Activated CD4-positive, alpha-beta T cell treated with anti-CD3 and anti-CD28 coated beads, Interleukin-2, amount 50 U/mL, for 16 hours (primary cell): Measurements from ENCODE around the gene PAEP.
A peak's percentile ranks its signal among the peaks of the same experiment; 100 is the strongest.

Experiments
- DNase-seq: peaks from one replicate; pipeline ENCODE4 v3.0.0-alpha.2; 2020

PAEP gene

DNA sequence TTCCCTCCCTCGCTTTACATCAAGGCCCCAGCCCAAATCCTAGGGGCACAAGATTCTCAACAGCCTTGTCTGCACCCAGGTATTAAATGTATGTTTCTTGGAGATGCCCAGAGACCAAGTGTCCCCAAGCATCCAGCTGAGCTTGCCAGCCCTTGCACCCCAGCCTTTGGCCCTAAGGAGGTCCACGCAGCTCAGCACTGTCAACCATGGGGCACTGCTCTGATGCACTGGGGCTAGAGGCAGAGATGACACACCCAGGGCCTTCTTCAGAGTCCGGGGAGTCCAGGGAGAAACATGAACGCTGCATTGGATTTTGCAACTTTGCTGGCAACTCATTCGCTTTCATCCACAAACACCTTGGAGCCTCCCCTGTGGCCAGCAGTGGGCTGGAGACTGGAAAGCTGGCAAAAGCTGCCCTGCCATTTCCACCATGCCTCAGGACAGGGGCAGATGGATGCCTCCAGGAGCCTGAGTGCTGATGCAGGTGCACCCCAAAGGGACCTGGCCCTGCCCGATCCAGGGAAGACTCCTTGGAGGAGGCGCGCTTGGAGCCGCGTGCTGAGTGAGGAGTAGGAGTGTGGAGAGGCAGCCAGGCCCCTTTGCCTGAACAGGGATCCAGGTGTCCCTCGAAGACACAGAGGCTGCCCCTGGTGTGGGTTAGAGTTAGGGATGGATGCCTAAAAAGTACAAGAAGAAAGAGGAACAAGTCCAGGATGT lies 19.3 kb downstream of the PAEP start:
- no peak for DNase-seq

DNA sequence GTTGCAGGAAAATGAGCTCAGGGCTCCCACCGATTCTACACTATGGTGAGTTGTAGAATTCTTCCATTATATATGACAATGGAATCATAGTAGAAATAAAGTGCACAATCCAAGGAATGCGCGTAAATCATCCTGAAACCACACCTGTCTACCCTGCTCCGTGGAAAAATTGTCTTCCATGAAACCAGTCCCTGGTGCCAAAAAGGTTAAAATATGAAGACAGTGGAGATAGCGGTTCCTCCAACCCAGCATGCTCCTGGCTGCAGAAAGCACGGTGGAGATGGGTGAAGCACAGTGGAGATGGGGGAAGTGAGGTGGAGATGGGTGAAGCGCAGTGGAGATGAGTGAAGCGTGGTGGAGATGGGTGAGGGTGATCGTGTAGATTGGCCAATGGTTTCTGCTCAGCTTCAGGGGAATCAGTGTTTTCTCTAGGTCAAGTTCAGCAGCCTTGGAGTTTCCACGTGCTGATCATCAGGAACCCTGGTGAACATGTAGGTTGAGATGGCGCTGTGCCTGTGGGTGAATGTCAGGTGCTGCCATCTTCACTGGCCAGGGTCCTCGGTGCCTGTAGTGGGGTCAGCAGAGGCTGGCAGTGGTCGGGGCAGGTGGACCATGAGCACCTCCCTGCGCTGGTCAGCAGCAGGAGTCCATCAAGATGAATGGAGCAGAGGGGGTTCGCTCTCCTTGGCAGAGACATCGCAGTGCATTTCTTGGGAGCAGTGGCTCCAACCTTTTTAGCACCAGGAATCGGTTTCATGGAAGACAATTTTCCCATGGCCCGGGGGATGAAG lies 20.3 kb downstream of the PAEP start:
- DNase-seq: no peak

DNA sequence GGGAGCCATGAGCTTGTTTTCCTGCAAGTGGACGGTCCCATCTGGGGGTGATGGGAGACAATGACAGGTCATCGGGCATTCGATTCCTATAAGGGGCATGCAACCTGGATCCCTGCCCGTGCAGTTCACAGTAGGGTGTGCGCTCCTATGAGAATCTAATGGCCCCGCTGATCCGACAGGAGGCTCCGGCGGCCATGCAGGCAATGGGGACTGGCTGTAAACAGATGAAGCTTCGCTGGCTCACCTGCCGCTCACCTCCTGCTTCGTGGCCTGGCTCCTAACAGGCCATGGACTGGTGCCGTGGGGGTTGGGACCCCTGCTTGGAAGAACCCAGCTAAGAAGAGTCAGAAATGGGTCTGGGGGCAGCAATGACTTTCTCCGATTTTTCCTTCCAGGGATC lies 21.0 kb downstream of the PAEP start:
- DNase-seq: no peak

DNA sequence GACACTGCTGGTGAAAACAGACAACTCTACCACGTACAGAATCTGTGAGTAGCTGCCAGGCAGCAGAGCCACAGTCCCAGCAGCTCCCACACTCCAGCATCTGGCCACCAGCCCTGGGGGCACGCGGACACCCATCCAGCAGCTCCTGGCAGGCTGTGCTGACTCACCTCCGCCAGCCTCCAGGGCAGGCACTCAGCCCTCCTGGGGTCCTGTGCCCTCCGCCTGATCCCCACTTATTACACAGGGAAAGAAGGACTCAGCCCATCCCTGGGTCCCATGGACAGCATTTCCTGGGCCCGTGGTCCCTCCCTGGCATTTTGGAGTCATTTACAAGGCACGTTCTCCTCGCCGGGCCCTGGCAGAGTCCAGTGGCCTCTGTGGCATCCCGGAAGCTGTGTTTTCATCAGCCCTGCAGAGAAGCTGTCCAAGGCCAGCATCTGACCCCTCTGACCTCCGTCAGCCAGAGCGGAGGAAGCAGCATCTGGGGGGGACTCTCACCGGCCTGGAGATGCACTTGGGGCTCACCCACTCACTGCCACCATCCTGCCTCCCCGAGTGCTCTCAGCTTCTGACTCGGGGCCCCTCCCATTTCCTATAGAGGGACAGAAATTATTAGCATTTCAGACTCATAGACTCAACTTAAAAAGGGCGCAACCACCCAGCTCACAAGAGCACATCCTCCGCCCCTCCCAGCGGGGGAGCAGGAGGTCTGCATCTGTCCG lies 21.6 kb downstream of the PAEP start:
- DNase-seq: no peak

DNA sequence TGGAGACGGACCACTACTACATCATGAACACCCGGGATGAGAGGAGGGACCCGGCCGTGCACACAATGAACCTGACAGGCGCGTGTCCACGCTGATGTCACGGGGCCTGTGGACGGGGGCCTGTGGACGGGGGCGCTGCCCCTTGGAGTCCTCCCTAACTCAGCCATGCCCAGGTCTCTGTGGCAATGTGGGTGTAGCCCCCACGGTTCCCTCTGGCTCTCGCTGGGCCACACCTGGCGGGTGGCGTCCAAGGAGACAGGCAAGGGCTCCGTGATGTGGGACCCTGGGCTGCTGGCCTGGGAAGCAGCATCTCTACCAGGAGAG lies 22.1 kb downstream of the PAEP start:
- no peak for DNase-seq

DNA sequence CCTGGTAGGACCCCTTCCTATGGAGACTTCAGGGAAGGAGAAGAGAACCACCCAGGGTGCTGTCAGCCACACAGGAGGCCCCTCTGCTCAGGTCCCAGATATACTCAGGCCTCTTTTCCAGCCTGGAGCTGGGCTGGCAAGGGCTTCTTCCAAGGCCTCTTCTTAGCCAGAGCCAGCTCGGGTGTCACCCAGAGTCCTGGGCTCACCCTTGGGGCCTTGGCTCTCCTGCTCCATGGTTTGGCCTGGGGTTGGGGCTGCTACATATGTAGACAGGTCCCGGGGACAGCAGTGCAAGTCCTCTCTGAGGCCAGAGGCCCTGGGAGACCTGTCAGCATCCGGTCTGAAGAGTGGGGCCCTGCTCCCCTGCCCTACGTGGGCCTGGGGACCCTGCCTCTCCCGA lies 22.8 kb downstream of the PAEP start:
- no peak for DNase-seq

DNA sequence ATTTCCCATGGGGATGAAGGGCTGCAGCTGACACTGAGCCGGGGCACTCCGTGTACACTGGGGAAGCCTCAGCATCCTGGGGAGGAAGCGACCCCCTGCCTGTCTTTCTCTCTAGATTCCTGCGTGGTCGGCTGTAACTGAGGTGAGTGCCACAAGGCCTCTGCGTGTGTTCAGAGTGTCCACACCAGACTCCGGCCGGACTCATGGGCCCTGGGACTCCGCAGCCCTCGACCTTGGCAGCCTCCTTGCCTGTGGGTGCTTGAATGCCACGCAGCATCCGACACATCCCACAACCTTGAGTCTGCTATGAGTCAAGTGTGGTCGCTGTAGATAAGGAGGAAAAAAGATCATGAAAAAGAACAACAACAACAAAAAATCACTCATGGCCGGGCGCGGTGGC lies 23.4 kb downstream of the PAEP start:
- DNase-seq: no peak

DNA sequence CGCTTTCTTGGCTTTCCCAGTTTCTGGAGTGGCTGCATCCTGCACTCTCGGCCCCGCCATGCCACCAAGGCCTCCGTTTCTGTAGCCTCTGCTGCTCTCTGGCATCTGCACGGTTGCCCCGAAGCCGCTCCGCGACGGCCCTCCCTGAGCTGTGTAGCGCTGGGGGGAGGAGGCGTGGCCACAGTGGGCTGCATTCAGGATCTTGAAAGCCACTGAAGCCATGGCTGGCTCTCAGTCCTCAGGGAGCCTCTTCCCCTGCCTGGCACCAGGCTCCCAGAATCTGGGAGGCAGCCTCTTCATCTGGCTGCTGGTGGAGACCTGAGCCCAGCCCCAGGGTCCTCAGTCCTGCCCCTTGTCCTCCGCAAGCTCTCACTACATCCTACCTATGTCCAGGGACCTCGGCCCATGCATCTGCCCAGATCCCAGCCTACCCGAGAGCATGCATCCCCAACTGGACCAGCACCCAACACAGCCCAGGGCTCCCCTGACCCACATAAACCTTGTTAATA lies 25.1 kb downstream of the PAEP start:
- DNase-seq: no peak

DNA sequence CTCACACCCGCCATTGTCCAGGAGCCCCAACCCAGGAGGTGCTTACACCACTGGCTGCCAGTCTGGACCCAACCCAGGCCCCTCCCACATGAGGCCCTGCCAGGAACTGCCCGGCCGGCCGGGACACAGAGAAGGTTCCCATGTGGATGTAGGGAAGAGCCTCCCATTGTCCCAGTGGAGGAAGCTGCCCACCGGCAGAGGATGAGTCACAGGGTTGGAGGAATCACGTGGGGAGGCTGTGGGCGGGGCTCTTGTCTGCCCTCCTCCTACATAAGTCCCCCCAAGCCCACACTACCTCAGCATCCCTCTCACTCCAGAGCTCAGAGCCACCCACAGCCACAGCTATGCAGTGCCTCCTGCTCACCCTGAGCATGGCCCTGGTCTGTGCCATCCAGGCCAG lies 26.1 kb downstream of the PAEP start:
- DNase-seq: no peak

DNA sequence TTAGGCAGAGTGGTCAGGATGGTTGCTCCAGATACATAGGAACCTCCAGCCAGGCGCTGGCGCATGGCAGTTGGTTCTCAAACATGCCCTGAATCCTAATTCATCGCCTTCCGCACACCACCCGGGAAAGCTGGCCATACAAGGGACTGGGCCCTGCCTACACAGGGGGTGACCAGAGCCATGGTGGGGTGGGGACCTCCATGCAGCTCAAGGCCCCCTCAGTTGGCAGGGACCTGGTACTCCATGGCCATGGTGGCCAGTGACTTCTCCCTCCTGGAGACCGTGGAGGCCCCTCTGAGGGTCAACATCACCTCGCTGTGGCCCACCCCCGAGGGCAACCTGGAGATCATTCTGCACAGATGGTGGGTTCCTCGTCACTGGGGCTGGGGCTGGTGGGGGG lies 26.8 kb downstream of the PAEP start:
- no peak for DNase-seq

DNA sequence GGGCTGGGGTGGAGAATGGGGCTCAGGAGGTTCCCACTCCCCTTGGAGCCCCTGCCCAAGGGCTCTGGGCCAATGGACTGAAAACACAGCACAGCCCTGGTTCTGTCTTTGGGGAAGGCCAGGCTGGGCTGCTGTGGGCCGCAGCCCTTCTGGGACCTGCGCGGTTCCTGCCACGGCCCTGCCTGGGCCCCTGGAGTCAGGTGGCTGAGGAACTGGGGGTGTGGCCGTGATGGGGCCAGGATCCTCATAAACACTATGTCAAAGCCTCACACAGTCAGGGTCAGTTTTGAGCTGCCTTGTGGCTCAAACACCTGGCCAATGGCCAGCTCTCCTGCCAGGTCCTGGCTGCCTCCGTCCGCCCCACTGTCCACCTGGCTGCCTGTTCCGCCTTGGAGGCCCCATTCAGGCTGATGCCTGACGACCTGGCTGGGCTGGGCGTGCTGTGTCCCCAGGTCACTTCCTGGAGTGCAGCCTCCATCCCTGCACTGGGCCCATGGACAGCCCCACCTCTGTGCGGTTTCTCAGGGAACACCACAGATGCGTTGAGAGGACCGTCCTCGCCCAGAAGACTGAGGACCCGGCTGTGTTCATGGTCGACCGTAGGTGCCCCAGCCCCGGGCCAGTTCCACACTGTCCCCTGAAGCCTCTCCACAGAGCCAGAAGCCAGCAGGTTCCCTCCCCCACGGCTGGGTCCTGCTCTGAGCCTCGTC lies 27.5 kb downstream of the PAEP start:
- no peak for DNase-seq

DNA sequence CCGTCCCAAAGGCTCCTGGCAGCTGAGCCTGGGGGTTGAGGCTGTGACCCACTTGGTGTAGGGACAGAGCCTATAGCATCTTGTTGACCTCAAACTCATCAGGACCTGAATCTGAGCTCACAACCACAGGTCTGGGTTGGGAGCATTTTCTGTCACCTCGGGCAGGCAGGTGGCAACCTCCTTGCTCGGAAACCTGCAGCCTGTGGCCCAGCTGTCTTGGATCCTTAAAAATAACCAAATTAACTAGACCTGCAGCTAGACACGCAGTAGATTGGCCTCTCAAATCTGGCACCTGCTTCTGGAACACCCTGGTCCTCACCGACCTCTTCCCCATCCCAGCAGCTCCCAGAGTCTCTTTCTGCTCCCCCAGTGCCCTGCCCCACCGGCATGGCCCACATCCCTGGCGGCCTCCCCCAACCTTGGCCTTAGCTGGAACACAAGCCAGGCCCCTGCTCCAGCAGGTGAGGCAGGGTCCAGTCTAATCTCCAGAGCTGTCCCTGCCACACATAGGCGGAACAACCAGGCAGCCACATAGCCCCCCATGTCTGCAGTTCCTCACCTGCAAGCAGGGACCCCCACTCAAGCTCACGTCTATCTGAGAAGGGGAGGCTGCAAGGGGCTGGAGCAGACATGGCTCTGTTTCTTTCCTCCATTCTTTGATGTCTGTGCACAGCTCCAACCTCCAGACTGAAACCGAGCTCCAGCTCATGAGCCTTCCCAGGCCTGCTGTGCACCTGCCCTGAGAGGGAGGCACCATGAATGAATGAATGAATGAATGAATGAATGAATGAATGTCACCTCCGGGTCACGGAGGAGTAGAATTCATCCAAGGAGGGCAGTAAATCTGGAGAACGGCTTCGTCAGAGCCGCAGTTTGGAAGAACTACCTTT lies 28.3 kb downstream of the PAEP start:
- no peak for DNase-seq

DNA sequence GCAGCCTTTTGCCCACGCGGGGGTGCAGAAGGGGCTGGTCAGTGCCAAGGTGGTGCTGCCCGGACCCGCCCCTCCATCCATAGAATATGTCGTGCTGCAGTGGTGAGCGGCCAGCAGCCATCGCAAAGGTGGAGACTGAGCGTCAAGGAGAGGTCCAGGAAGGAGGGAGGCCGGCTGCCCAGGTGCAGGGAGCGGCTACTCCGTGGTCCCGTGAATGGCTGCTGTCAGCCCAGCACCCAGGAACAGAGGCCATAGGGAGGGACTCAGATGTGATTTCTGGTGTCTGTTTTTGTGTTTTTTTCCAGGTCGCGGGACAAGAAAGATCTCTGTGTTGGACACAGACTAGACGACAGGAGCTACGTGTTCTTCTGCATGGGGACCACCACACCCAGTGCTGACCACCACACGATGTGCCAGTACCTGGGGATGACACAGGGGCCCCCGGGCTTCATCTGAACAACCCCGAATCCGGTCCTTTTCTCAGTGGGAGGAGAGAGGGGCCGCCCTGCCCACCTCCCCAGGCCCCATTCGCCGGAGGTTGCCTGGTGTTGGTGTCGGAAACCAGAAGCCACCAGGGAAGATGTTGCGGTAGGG lies 29.0 kb downstream of the PAEP start:
- DNase-seq: no peak

DNA sequence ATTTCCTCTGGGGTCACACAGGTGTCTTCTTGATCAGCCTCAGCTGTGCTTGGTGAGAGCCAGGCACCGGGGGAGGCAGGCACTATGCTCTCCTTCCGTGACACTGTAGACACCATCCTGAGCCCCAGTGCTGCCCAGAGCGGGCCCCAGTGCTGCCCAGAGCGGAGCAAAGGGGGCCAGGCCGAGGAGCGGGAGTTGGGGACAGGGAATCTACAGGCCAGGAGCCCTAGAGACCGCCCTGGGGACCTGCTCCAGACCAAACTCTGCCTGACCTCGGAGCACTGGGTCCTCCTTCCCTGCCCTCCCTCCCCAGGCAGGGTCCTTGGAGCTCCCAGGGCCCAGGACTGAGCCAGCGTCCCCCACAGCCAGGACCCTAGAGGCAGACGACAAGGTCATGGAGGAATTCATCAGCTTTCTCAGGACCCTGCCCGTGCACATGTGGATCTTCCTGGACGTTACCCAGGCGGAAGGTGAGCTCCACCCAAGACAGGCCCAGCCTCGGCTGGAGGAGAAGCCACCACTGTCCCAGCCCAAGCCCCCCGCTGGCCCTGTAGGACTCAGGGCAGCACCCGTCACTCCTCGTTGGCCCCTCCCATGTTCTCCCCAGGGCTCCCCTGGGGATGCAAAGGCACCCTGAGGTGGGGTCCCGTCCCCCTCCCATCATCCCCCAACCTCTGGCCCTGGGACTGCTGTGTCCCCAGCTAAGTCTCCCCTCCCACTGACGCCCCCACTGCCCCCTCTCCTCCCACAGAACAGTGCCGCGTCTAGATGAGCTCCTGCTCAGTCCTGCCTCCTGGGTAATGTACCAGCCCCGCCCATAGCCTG lies 30.2 kb downstream of the PAEP start:
- DNase-seq: no peak

DNA sequence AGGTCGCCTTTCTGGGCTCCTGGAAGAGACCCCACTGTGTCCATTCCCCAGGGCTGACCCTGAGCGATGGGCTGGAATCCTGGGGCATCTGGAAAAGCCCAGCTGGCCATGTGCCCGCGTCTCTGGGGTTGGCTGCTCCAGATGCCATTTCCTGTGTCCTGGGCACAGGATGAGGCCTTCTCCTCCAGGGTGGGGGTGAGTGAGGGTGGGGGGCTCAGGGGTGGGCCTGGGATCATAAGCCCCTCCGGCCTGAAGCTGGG lies 30.7 kb downstream of the PAEP start:
- DNase-seq: no peak

DNA sequence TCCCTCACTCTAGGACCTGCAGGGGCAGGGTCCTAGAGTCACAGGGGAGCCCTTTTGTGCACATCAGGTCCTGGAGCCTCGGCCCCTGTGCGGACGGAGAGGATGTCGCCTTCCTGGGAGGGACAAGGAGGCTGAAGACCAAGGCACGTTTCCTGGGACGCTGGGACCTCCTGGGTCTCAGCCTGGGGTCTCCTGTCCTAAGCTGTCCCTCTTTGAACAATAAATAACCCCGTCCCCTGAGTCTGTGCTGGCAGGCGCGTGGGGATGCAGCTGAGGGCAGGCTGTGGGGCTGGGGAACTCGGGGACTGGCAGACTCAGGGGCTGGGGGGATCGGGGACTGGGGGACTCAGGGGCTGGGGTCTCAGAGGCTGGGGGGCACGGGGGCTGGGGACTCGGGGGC lies 31.1 kb downstream of the PAEP start:
- DNase-seq: no peak

DNA sequence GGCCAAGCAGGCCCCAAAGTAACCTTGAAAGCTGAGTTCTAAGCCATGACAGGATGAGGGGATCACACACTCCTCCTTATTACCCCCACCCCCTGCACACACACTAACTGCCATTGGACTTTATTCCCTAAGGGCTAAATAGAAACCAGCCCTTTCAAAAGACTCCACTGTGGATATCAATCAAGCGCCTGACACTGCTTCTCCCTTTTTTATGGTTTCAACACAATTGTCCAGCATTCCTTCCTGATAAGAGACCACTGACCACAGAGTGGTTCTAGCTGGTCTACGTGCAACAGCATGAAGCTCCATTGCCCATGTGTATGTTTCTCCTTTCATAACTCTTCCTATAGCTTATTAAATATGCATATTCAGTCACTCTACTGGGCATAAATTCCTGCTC lies 34.7 kb downstream of the PAEP start:
- no peak for DNase-seq

DNA sequence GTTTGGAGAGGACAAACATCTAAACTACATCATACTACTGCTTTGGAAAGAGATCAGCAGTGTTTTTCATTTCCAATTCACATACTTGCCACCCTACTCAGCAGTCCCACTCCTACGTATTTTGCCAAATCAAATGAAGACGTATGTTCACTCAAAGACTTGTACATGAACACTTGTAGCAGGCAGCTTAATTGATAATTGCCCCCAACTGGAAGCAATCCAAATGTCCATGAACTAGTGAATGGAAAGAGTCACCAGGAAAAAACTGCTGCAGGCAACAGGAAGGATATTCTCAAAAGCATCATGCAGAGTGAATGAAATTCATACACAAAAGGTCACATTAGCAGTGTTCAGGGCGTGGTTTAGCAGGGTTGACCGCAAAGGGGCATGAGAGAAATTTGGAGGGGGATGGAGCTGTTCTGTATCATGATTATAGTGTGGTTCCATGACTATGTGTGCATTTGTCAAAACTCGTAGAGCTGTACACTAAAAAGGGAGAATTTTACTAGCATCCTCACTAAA lies 38.8 kb downstream of the PAEP start:
- DNase-seq: no peak

DNA sequence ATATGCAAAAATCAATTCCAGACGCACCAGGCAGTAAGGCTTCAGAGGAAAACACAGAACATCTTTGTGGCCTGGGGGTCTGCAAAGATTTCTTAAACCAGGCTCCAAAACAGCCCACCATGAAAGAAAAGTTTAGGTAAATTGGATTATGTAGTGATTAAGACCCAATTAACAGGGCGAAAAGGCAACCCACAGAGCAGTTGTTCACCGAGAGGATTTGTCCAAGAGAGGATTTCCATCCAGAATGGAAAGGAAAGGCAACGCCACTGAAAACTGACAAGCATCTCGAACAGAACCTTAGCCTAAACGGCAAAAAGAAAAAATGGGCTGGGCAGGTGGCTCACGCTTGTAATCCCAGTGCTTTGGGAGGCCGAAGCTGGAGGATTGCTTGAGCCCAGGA lies 40.4 kb downstream of the PAEP start:
- DNase-seq: no peak

DNA sequence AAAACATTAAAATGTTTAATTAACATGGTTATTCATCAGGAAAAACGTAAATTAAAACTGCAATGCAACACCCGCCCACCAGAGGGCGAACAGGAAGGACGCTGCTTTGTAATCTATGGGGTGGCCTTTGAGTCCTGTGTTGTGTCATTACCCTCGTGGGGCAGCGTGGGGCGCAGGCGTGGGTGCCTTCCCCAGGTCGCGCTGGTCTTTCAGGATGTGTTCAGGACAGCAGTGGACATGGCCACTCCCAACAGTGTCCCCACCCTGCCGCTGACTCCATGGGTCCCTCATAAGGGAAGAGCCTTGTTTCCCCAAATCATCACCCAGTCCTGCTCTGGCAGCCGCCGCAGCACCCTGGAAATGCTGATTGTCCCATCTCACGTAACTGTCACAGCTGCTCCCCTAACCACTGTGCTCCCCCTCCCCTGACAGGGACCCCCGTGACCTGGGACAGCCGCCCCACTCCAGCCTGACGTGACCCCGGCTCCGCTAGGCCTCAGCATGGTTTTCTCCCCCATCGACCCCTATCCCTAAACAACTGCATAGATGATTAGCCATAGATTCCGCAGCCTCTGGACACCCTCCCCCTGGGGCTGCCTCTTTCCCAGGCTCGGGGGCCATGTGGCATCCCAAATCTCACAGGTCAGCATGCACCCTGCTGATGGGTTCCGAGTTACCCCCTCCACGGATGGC lies 41.4 kb downstream of the PAEP start:
- DNase-seq: peak; percentile 59
